Glomerular visceral epithelial cell (primary cell): ENCODE measurements around the gene NLGN1.
A peak's percentile ranks its signal among the peaks of the same experiment; 100 is the strongest.
"Not testable (repeated sequence)": the region's sequence is repeated elsewhere in the genome, so short reads cannot be mapped to it uniquely, and the experiment has no call there.

Experiments used
- DNase-seq: peaks from one replicate; pipeline ENCODE4 v3.0.0-alpha.2; 2016; ENCODE audit errors: extremely low spot score

Gene NLGN1

GRCh38 chr3:174216946-174217718 is 819.6 kb downstream of the NLGN1 start:
- no peak for DNase-seq

- DNase-seq, result no peak
Measured at GRCh38 chr3:174218016-174218415, 820.5 kb downstream of the NLGN1 start.

- DNase-seq, result no peak
Measured at GRCh38 chr3:174219738-174220137, 822.2 kb downstream of the NLGN1 start.

GRCh38 chr3:174220775-174221554 is 823.4 kb downstream of the NLGN1 start:
- no peak for DNase-seq

- no peak for DNase-seq
Measured at GRCh38 chr3:174223042-174223441, 825.5 kb downstream of the NLGN1 start.

- DNase-seq, result no peak
Measured at GRCh38 chr3:174223626-174224025, 826.1 kb downstream of the NLGN1 start.

GRCh38 chr3:174229916-174230315 is 832.4 kb downstream of the NLGN1 start:
- DNase-seq, result no peak

GRCh38 chr3:174232028-174232657 is 834.6 kb downstream of the NLGN1 start:
- not testable (repeated sequence) for DNase-seq

- no peak for DNase-seq
Measured at GRCh38 chr3:174232658-174233429, 835.3 kb downstream of the NLGN1 start.

- DNase-seq, result no peak
Measured at GRCh38 chr3:174233511-174233910, 836.0 kb downstream of the NLGN1 start.

- no peak for DNase-seq
Measured at GRCh38 chr3:174242311-174243041, 844.9 kb downstream of the NLGN1 start.

- no peak for DNase-seq
Measured at GRCh38 chr3:174243171-174243570, 845.6 kb downstream of the NLGN1 start.

GRCh38 chr3:174247687-174248152 is 850.2 kb downstream of the NLGN1 start:
- no peak for DNase-seq

- no peak for DNase-seq
Measured at GRCh38 chr3:174251681-174252080, 854.1 kb downstream of the NLGN1 start.

GRCh38 chr3:174253196-174253823 is 855.8 kb downstream of the NLGN1 start:
- DNase-seq, result no peak

GRCh38 chr3:174253940-174254339 is 856.4 kb downstream of the NLGN1 start:
- no peak for DNase-seq

GRCh38 chr3:174255454-174255853 is 857.9 kb downstream of the NLGN1 start:
- DNase-seq, result no peak

- no peak for DNase-seq
Measured at GRCh38 chr3:174266476-174266875, 868.9 kb downstream of the NLGN1 start.

- no peak for DNase-seq
Measured at GRCh38 chr3:174268061-174268460, 870.5 kb downstream of the NLGN1 start.

GRCh38 chr3:174268586-174268985 is 871.0 kb downstream of the NLGN1 start:
- DNase-seq, result no peak

GRCh38 chr3:174270841-174271240 is 873.3 kb downstream of the NLGN1 start:
- peak; percentile 3 for DNase-seq
